SU-DHL-6 (cell line): Measurements from ENCODE around the gene ZNF799.
A peak's percentile ranks its signal among the peaks of the same experiment; 100 is the strongest.

Experiments used
- H2AFZ ChIP-seq: fragments of 200-600 bp; sonication (generic); 2 replicates; pipeline ENCODE4 v1.6.1; 2014; ENCODE audit warnings: low read depth, mild to moderate bottlenecking, moderate library complexity, mixed read lengths, antibody characterized with exemption, low read length; ENCODE audit not compliant: severe bottlenecking
- H3F3A ChIP-seq: fragments of 200-600 bp; shearing (Covaris generic); 2 replicates; pipeline ENCODE4 v1.6.0; 2016; ENCODE audit warnings: antibody characterized with exemption, mild to moderate bottlenecking; ENCODE audit not compliant: insufficient read depth
- H3K27ac ChIP-seq: fragments of 200-600 bp; sonication (generic); 2 replicates; pipeline ENCODE4 v1.5.1; 2016; ENCODE audit warnings: low read depth, mild to moderate bottlenecking, low read length, moderate library complexity, mixed read lengths
- H3K27me3 ChIP-seq: fragments of 200-600 bp; sonication (generic), shearing (Covaris generic); 2 replicates; pipeline ENCODE4 v1.6.0; 2014; ENCODE audit warnings: mild to moderate bottlenecking, low read length
- H3K36me3 ChIP-seq: fragments of 200-600 bp; sonication (generic); 2 replicates; pipeline ENCODE4 v1.6.1; 2014; ENCODE audit warnings: mild to moderate bottlenecking, low read length, mixed read lengths
- H3K4me2 ChIP-seq: fragments of 300-600, 200-600 bp; shearing (Covaris generic), sonication (generic); 2 replicates; pipeline ENCODE4 v1.6.0; 2014; ENCODE audit warnings: low read length, low read depth, mild to moderate bottlenecking; ENCODE audit not compliant: poor library complexity, severe bottlenecking
- H3K4me3 ChIP-seq: fragments of 200-600 bp; sonication (generic); 2 replicates; pipeline ENCODE4 v1.5.1; 2014; ENCODE audit warnings: antibody characterized with exemption, low read length, mild to moderate bottlenecking, mixed read lengths; ENCODE audit not compliant: insufficient read depth, poor library complexity, severe bottlenecking
- H3K79me2 ChIP-seq: fragments of 200-600 bp; sonication (generic); 2 replicates; pipeline ENCODE4 v1.6.1; 2014; ENCODE audit warnings: mild to moderate bottlenecking, low read length, moderate library complexity; ENCODE audit not compliant: insufficient read depth
- H3K9ac ChIP-seq: fragments of 200-600 bp; sonication (generic); 2 replicates; pipeline ENCODE4 v1.7.0; 2014; ENCODE audit warnings: mild to moderate bottlenecking, low read length
- H3K9me2 ChIP-seq: fragments of 200-600 bp; sonication (generic); replicated peaks from 2 replicates; pipeline ENCODE4 v1.6.1; 2014; ENCODE audit warnings: low read length; ENCODE audit not compliant: insufficient read depth
- H3K9me3 ChIP-seq: fragments of 200-600 bp; sonication (generic); 2 replicates; pipeline ENCODE4 v1.6.1; 2014; ENCODE audit warnings: low read length, mixed read lengths; ENCODE audit not compliant: insufficient read depth
- H4K20me1 ChIP-seq: fragments of 200-600 bp; sonication (generic); 2 replicates; pipeline ENCODE4 v1.6.1; 2014; ENCODE audit warnings: low read depth, mild to moderate bottlenecking, antibody characterized with exemption, low read length, moderate library complexity, mixed read lengths
- CTCF ChIP-seq: fragments of 200-600 bp; sonication (generic); IDR thresholded peaks from one replicate; pipeline ENCODE4 v1.5.1; 2017; ENCODE audit warnings: antibody characterized with exemption, mild to moderate bottlenecking, low read length, moderate library complexity; ENCODE audit not compliant: insufficient read depth, poor library complexity, severe bottlenecking
- EZH2phosphoT487 ChIP-seq: fragments of 200-600 bp; sonication (generic), shearing (Covaris generic); conservative IDR thresholded peaks from 2 replicates; pipeline ENCODE4 v1.6.1; 2018; ENCODE audit warnings: mild to moderate bottlenecking, antibody characterized with exemption, low read length, moderate library complexity, mixed read lengths

ZNF799 gene

GRCh38 chr19:12400633-12401502 lies at the start of gene ZNF799:
TSS of gene ZNF799 (minus strand) at chr19:12401271. CDS start at chr19:12401070, 201 bp downstream.
- Histone ChIP-seq H2AFZ (peak within 1 kb of the TSS; percentile 88), H3K79me2 (peaks cover 30% of the 10 kb centered on the region), H4K20me1 (no peaks in the 10 kb centered on the region), H3K4me2 (peak within 1 kb of the TSS; percentile 78), H3K27me3 (no peaks in the 10 kb centered on the region), H3K9ac (peak within 1 kb of the TSS; percentile 82), H3K9me3 (no peaks in the 10 kb centered on the region), H3K36me3 (no peaks in the 10 kb centered on the region), H3K9me2 (no peaks in the 10 kb centered on the region), H3K27ac (peak within 1 kb of the TSS; percentile 44), H3K4me3 (peak within 1 kb of the TSS; percentile 97), H3F3A (no peaks in the 10 kb centered on the region)
- no peak for TF ChIP-seq EZH2phosphoT487
- TF ChIP-seq CTCF = peak; percentile 14

GRCh38 chr19:12450844-12451243 lies 49.8 kb upstream of the ZNF799 start:
- no peaks in the 10 kb centered on the region for H3K27me3 ChIP-seq
- H3K9me3 ChIP-seq = peaks cover 15% of the 10 kb centered on the region; the same call in 1 of the 2 replicates
- no peaks in the 10 kb centered on the region for H3K79me2 ChIP-seq
- H2AFZ ChIP-seq = no peak overlapping the region
- H3K27ac ChIP-seq = no peak overlapping the region
- H4K20me1 ChIP-seq = no peaks in the 10 kb centered on the region
- no peak overlapping the region for H3K4me2 ChIP-seq
- no peaks in the 10 kb centered on the region for H3K36me3 ChIP-seq
- no peak overlapping the region for H3K4me3 ChIP-seq
- no peaks in the 10 kb centered on the region for H3K9me2 ChIP-seq
- H3K9ac ChIP-seq = no peak overlapping the region
- no peak for TF ChIP-seq EZH2phosphoT487
- TF ChIP-seq CTCF = no peak
- H3F3A ChIP-seq = no peaks in the 10 kb centered on the region

GRCh38 chr19:12448808-12449207 lies 47.7 kb upstream of the ZNF799 start:
- no peak for TF ChIP-seq EZH2phosphoT487
- no peak for TF ChIP-seq CTCF
- peaks cover 15% of the 10 kb centered on the region; the same call in 1 of the 2 replicates for H3K9me3 ChIP-seq

More at GRCh38 chr19:12448808-12449207, 47.7 kb upstream of the ZNF799 start:
- Histone ChIP-seq H3F3A (no peaks in the 10 kb centered on the region), H3K4me3 (no peak overlapping the region), H3K9ac (no peak overlapping the region), H3K27ac (no peak overlapping the region), H4K20me1 (no peaks in the 10 kb centered on the region), H3K9me2 (no peaks in the 10 kb centered on the region), H3K27me3 (no peaks in the 10 kb centered on the region), H3K79me2 (no peaks in the 10 kb centered on the region), H2AFZ (no peak overlapping the region), H3K4me2 (no peak overlapping the region), H3K36me3 (no peaks in the 10 kb centered on the region)
